KMS-11 (cell line): ENCODE data around the gene THBS1.

Experiments used
- H2AFZ ChIP-seq: fragments of 200-600 bp; sonication (generic); 2 replicates; pipeline ENCODE4 v1.6.1; 2016; ENCODE audit warnings: antibody characterized with exemption, mixed run types, low read depth
- H3K27ac ChIP-seq: fragments of 200-600 bp; sonication (generic); 2 replicates; pipeline ENCODE4 v1.6.1; 2016; ENCODE audit warnings: mild to moderate bottlenecking, mixed run types
- H3K27me3 ChIP-seq: fragments of 200-600 bp; sonication (generic); 2 replicates; pipeline ENCODE4 v1.6.1; 2017; ENCODE audit warnings: mild to moderate bottlenecking, low read depth, mixed run types, moderate library complexity; ENCODE audit not compliant: insufficient read depth
- H3K36me3 ChIP-seq: fragments of 200-600 bp; sonication (generic); 2 replicates; pipeline ENCODE4 v1.6.1; 2017; ENCODE audit warnings: mild to moderate bottlenecking, mixed run types; ENCODE audit not compliant: insufficient read depth
- H3K4me1 ChIP-seq: fragments of 200-600 bp; sonication (generic); 2 replicates; pipeline ENCODE4 v1.6.1; 2016; ENCODE audit warnings: mild to moderate bottlenecking, low read depth, mixed run types; ENCODE audit not compliant: poor library complexity, severe bottlenecking
- H3K4me2 ChIP-seq: fragments of 200-600 bp; sonication (generic); 2 replicates; pipeline ENCODE4 v1.7.0; 2016; ENCODE audit warnings: mild to moderate bottlenecking, mixed run types
- H3K4me3 ChIP-seq: fragments of 200-600 bp; sonication (generic); IDR thresholded peaks from 2 replicates; pipeline ENCODE4 v1.6.1; 2017; ENCODE audit warnings: low read depth, low read length, mixed read lengths; ENCODE audit not compliant: insufficient read depth
- H3K79me2 ChIP-seq: fragments of 200-600 bp; sonication (generic); 2 replicates; pipeline ENCODE4 v1.6.1; 2016; ENCODE audit warnings: low read depth, mixed run types; ENCODE audit not compliant: insufficient read depth
- H3K9ac ChIP-seq: fragments of 200-600 bp; sonication (generic); 2 replicates; pipeline ENCODE4 v1.6.1; 2016; ENCODE audit warnings: mild to moderate bottlenecking, mixed run types
- H4K20me1 ChIP-seq: fragments of 200-600 bp; sonication (generic); 2 replicates; pipeline ENCODE4 v1.6.1; 2016; ENCODE audit warnings: mild to moderate bottlenecking, mixed run types; ENCODE audit not compliant: insufficient read depth
- CTCF ChIP-seq: fragments of 200-600 bp; sonication (generic); conservative IDR thresholded peaks from 2 replicates; pipeline ENCODE4 v1.6.1; 2017; ENCODE audit warnings: low read depth, mild to moderate bottlenecking, antibody characterized with exemption, low read length, moderate library complexity, mixed read lengths

The THBS1 gene

GRCh38 chr15:39625451-39625850 is 44.6 kb downstream of the THBS1 start:
- Histone ChIP-seq H3K27me3 (no peaks in the 10 kb centered on the region), H3K4me1 (no peaks in the 10 kb centered on the region), H3K27ac (no peak overlapping the region), H3K36me3 (no peaks in the 10 kb centered on the region), H4K20me1 (no peaks in the 10 kb centered on the region), H2AFZ (no peak overlapping the region), H3K4me2 (no peak overlapping the region), H3K4me3 (no peak overlapping the region), H3K9ac (no peak overlapping the region), H3K79me2 (no peaks in the 10 kb centered on the region)
- TF ChIP-seq CTCF: no peak

- Histone ChIP-seq H3K4me1 (no peaks in the 10 kb centered on the region), H3K9ac (no peak overlapping the region), H3K4me2 (no peak overlapping the region), H3K4me3 (no peak overlapping the region), H3K27me3 (no peaks in the 10 kb centered on the region), H4K20me1 (no peaks in the 10 kb centered on the region), H3K36me3 (no peaks in the 10 kb centered on the region), H2AFZ (no peak overlapping the region), H3K79me2 (no peaks in the 10 kb centered on the region), H3K27ac (no peak overlapping the region)
- no peak for TF ChIP-seq CTCF
These were observed 45.0 kb downstream of the THBS1 start for GRCh38 chr15:39625856-39626255.

GRCh38 chr15:39627451-39628143 is 46.7 kb downstream of the THBS1 start:
- Histone ChIP-seq H3K27me3 (no peaks in the 10 kb centered on the region), H3K27ac (no peak overlapping the region), H3K4me3 (no peak overlapping the region), H2AFZ (no peak overlapping the region), H3K4me2 (no peak overlapping the region), H4K20me1 (no peaks in the 10 kb centered on the region), H3K9ac (no peak overlapping the region), H3K79me2 (no peaks in the 10 kb centered on the region), H3K36me3 (no peaks in the 10 kb centered on the region), H3K4me1 (no peaks in the 10 kb centered on the region)
- no peak for TF ChIP-seq CTCF

GRCh38 chr15:39628144-39628508 is 47.2 kb downstream of the THBS1 start:
- Histone ChIP-seq H3K4me1 (no peaks in the 10 kb centered on the region), H3K4me2 (no peak overlapping the region), H3K9ac (no peak overlapping the region)

More at GRCh38 chr15:39628144-39628508, 47.2 kb downstream of the THBS1 start:
- Histone ChIP-seq H2AFZ (no peak overlapping the region), H3K27me3 (no peaks in the 10 kb centered on the region), H4K20me1 (no peaks in the 10 kb centered on the region), H3K36me3 (no peaks in the 10 kb centered on the region), H3K4me3 (no peak overlapping the region), H3K27ac (no peak overlapping the region), H3K79me2 (no peaks in the 10 kb centered on the region)
- TF ChIP-seq CTCF: no peak
